Fibroblast of lung (primary cell): ENCODE results near the gene ARRDC4. TPM values are rescaled to one million over a fixed set of nuclear protein-coding genes. Genes with fewer than 3 reads are reported as not detected.
A peak's percentile ranks its signal among the peaks of the same experiment; 100 is the strongest.

Source experiments
- DNase-seq, 2 donors: peaks; one replicate each; pipeline versions ENCODE4 v3.0.0 to v3.0.0-alpha.2; 2010; ENCODE audit warnings: low read depth in 2 of 2
- H2AFZ ChIP-seq: 2 replicates; pipeline ENCODE4 v1.5.1; 2012; ENCODE audit warnings: low read length, control low read depth, inconsistent platforms
- H3K27ac ChIP-seq: 2 replicates; pipeline ENCODE4 v1.5.1; 2011; ENCODE audit warnings: low read length, control low read depth; ENCODE audit not compliant: insufficient read depth
- H3K27me3 ChIP-seq: 2 replicates; pipeline ENCODE4 v1.5.1; 2011; ENCODE audit warnings: mild to moderate bottlenecking, low read length; ENCODE audit not compliant: control insufficient read depth, insufficient read depth
- H3K36me3 ChIP-seq: 2 replicates; pipeline ENCODE4 v1.5.1; 2011; ENCODE audit warnings: low read length; ENCODE audit not compliant: control insufficient read depth, insufficient read depth
- H3K4me1 ChIP-seq: 2 replicates; pipeline ENCODE4 v1.5.1; 2011; ENCODE audit warnings: low read length; ENCODE audit not compliant: control insufficient read depth, insufficient read depth; ENCODE audit errors: extremely low read depth
- H3K4me2 ChIP-seq: 2 replicates; pipeline ENCODE4 v1.5.1; 2011; ENCODE audit warnings: low read length, control low read depth; ENCODE audit not compliant: insufficient read depth; ENCODE audit errors: extremely low read depth
- H3K4me3 ChIP-seq, 4 experiments: fragments of 200-600 bp in 1 of 4; sonication (generic) in 1 of 4; replicated peaks in 1 of 4; 2 replicates each; pipeline ENCODE4 v1.5.1; 2011 to 2016; ENCODE audit warnings: low read length in 4 of 4, low read depth in 3 of 4, mild to moderate bottlenecking in 3 of 4, control low read depth in 2 of 4, inconsistent platforms in 1 of 4, mixed read lengths in 1 of 4; ENCODE audit not compliant: insufficient read depth in 1 of 4; ENCODE audit errors: control extremely low read depth in 1 of 4
- H3K79me2 ChIP-seq: 2 replicates; pipeline ENCODE4 v1.5.1; 2012; ENCODE audit warnings: mild to moderate bottlenecking, low read length, inconsistent platforms; ENCODE audit not compliant: control insufficient read depth, insufficient read depth
- H3K9ac ChIP-seq: 2 replicates; pipeline ENCODE4 v1.5.1; 2011; ENCODE audit warnings: mild to moderate bottlenecking, low read length, control low read depth; ENCODE audit not compliant: insufficient read depth
- H3K9me3 ChIP-seq: 2 replicates; pipeline ENCODE4 v1.5.1; 2012; ENCODE audit warnings: low read depth, low read length; ENCODE audit not compliant: control insufficient read depth, insufficient read depth
- H4K20me1 ChIP-seq: 2 replicates; pipeline ENCODE4 v1.5.1; 2011; ENCODE audit warnings: low read length; ENCODE audit not compliant: control insufficient read depth, insufficient read depth; ENCODE audit errors: extremely low read depth
- EZH2 ChIP-seq: IDR thresholded peaks from 2 replicates; pipeline ENCODE4 v1.5.1; 2012; ENCODE audit warnings: low read length, control low read depth, mild to moderate bottlenecking; ENCODE audit errors: missing control alignments
- polyA plus RNA-seq, 2 donors: library from polyadenylated mRNA; depleted of rRNA in 1 of 2; stranded (reverse) in 1 of 2; unstranded in 1 of 2; fragments of >200 nt; gene quantifications; 2 replicates each; pipeline ENCODE4 v1.2.1, GENCODE V29; 2011 to 2012; ENCODE audit warnings: missing spikeins in 1 of 2
- total RNA-seq: library from RNA; depleted of rRNA; stranded (reverse); fragments of >200 nt; gene quantifications from 2 replicates; pipeline ENCODE4 v1.2.1, GENCODE V29; 2014
- TF ChIP-seq, protein P1 (sequence below), 2 donors: IDR thresholded peaks in 1 of 2; conservative IDR thresholded peaks in 1 of 2; 1 replicate in 1 of 2; 2 replicates in 1 of 2; pipeline ENCODE4 v1.5.1; 2011 to 2012; ENCODE audit warnings: low read length in 2 of 2, control low read depth in 1 of 2, inconsistent platforms in 1 of 2, low read depth in 1 of 2, mild to moderate bottlenecking in 1 of 2

The ARRDC4 gene
- total and polyA plus RNA-seq, 2 donors (not counting 1 experiment from before 2014, with no cell fraction given), result 27.3 to 39.8 TPM

DNA sequence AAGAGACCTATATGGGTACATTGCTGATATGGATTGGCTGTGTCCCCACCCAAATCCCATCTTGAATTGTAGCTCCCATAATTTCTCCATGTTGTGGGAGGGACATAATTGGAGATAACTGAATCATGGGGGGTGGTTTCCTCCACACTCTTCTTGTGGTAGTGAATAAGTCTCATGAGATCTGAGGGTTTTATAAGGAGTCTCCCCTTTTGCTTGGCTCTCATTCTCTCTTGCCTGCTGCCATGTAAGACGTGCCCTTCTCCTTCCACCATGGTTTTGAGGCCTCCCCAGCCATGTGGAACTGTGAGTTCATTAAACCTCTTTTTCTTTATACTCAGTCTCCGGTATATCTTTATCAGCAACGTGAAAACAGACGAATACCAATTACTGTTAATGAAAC is 5.0 kb upstream of the ARRDC4 start:
- H3K79me2 ChIP-seq, result no peaks in the 10 kb centered on the region
- H3K27me3 ChIP-seq, result no peaks in the 10 kb centered on the region
- no peak overlapping the region for H2AFZ ChIP-seq
- no peaks in the 10 kb centered on the region for H3K36me3 ChIP-seq
- no peak overlapping the region for H3K9ac ChIP-seq
- H3K4me3 ChIP-seq, result no peak overlapping the region
- no peak overlapping the region for H3K27ac ChIP-seq
- TF ChIP-seq EZH2, result no peak
- TF ChIP-seq, protein P1, sequence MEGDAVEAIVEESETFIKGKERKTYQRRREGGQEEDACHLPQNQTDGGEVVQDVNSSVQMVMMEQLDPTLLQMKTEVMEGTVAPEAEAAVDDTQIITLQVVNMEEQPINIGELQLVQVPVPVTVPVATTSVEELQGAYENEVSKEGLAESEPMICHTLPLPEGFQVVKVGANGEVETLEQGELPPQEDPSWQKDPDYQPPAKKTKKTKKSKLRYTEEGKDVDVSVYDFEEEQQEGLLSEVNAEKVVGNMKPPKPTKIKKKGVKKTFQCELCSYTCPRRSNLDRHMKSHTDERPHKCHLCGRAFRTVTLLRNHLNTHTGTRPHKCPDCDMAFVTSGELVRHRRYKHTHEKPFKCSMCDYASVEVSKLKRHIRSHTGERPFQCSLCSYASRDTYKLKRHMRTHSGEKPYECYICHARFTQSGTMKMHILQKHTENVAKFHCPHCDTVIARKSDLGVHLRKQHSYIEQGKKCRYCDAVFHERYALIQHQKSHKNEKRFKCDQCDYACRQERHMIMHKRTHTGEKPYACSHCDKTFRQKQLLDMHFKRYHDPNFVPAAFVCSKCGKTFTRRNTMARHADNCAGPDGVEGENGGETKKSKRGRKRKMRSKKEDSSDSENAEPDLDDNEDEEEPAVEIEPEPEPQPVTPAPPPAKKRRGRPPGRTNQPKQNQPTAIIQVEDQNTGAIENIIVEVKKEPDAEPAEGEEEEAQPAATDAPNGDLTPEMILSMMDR (conservative IDR thresholded peaks at IDR 0.05 in 1 of 2, IDR thresholded peaks at IDR 0.05 in 1 of 2; ENCODE audit: low read depth in 1 of 2, low read length in 2 of 2), result no peak
- DNase-seq, result no peak
- H3K4me2 ChIP-seq, result no peak overlapping the region
- peaks cover 2% of the 10 kb centered on the region for H3K4me1 ChIP-seq
- H4K20me1 ChIP-seq, result no peaks in the 10 kb centered on the region
- H3K9me3 ChIP-seq, result no peaks in the 10 kb centered on the region

DNA sequence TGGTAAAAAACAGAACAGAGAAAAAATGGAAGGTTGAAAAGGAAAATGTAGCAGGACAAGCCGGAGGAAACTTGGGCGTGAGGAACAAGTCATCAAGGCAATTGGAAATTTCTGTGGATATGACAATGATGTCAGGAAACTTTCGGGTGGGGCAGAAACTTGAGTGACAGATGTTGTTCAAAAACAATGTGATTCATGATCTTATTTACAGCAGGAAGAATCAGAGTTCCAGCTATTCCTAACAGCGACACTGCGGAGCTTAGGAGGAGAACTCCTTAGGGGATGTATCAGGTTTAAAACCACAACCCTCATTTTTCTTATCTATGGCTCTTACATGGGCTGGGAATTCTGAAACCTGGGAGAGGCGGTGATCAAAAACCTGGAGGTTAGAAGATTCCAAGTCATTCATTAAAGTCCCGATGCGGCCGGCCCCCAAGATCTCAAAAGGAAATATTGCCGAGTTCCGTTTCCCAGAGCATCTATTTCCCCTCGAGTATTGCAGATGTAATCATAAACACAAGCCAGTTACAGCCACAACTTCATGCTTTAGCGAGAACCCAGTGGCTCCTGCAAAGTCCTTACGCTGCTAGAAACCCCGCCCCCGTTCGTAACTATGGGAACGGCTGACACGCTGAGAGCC is 659 bp upstream of the ARRDC4 start:
- Histone ChIP-seq H3K79me2 (peaks cover 11% of the 10 kb centered on the region), H3K4me2 (peak overlapping the region; percentile 71), H3K9me3 (no peaks in the 10 kb centered on the region), H3K4me1 (peaks cover 2% of the 10 kb centered on the region), H2AFZ (no peak overlapping the region), H3K4me3 (peak overlapping the region; percentile 10 to 72 (median 40)), H3K36me3 (no peaks in the 10 kb centered on the region), H3K27ac (peak overlapping the region; percentile 11), H3K9ac (no peak overlapping the region), H4K20me1 (no peaks in the 10 kb centered on the region), H3K27me3 (no peaks in the 10 kb centered on the region)
- TF ChIP-seq EZH2, result no peak
- TF ChIP-seq, protein P1 (conservative IDR thresholded peaks at IDR 0.05 in 1 of 2, IDR thresholded peaks at IDR 0.05 in 1 of 2; ENCODE audit: low read depth in 1 of 2, low read length in 2 of 2), result no peak
- DNase-seq, result no peak

DNA sequence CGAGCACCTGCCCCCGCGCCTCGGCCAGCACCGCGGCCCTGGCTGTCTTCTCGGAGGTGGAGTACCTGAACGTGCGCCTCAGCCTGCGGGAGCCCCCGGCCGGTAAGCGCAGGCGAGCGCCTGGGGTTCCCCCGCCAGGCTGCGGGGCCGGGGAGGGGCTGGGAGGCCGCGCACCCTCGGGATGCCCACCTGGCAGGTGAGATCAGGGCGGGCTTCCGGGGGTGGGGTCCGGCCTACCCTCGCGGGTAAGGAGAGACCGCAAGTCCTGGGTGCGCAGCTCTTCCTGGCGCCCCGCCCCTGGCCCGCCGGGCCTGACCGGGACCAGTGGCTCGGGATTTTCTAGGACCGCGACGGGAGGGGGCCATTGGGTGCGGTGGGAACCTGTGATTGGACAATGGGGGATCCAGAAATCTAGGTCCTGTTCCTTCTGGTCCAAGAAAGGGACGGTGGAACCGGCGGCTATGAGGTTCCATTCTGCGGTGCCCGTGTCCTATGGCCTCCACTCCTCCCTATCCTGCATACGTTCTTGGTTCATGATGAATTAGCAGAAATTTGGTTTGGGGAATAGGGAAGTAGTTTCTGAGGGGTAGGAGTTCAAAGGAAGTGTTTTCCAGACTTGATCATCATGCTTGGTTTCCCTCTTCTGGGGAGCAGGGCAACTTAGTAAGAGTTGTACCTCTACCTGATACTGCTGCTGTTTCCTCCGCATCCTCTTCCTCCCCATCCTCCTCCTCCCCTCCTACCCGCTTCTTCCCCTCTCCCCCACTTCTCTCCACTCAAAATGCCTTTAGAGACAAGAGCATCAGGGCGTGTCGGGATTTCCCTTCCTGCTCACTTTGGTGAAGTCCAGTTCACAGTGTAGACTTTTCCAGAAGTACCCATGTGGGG is 808 bp downstream of the ARRDC4 start:
- no peaks in the 10 kb centered on the region for H3K36me3 ChIP-seq
- no peaks in the 10 kb centered on the region for H3K27me3 ChIP-seq
- peak overlapping the region; percentile 88 for H3K9ac ChIP-seq
- peak overlapping the region; percentile 59 to 90 (median 74) for H3K4me3 ChIP-seq
- DNase-seq, result peak in 1 of 2 donors; percentile 25
- H3K4me2 ChIP-seq, result peak overlapping the region; percentile 91
- H3K9me3 ChIP-seq, result no peaks in the 10 kb centered on the region
- peak overlapping the region; percentile 82 for H2AFZ ChIP-seq
- no peak for TF ChIP-seq EZH2
- TF ChIP-seq, protein P1 (conservative IDR thresholded peaks at IDR 0.05 in 1 of 2, IDR thresholded peaks at IDR 0.05 in 1 of 2; ENCODE audit: low read depth in 1 of 2, low read length in 2 of 2), result no peak
- H3K79me2 ChIP-seq, result peaks cover 12% of the 10 kb centered on the region
- peaks cover 6% of the 10 kb centered on the region for H3K4me1 ChIP-seq
- H4K20me1 ChIP-seq, result no peaks in the 10 kb centered on the region
- H3K27ac ChIP-seq, result peak overlapping the region; percentile 81
